ENCODE results near the gene UMAD1.

The UMAD1 gene

GRCh38 chr7:7695111-7695817, 54.7 kb downstream of the UMAD1 start:
- no peak for DNase-seq

GRCh38 chr7:7696458-7697119, 56.0 kb downstream of the UMAD1 start:
- DNase-seq = no peak

- DNase-seq = no peak
These were observed 58.4 kb downstream of the UMAD1 start for GRCh38 chr7:7698930-7699329.

GRCh38 chr7:7699380-7699779, 58.8 kb downstream of the UMAD1 start:
- DNase-seq = no peak

- no peak for DNase-seq
These were observed 59.4 kb downstream of the UMAD1 start for GRCh38 chr7:7699970-7700369.

- DNase-seq = no peak
These were observed 61.0 kb downstream of the UMAD1 start for GRCh38 chr7:7701527-7701926.

GRCh38 chr7:7702826-7703225, 62.3 kb downstream of the UMAD1 start:
- DNase-seq = no peak

GRCh38 chr7:7703427-7703826, 62.9 kb downstream of the UMAD1 start:
- DNase-seq = no peak

GRCh38 chr7:7704867-7705266, 64.3 kb downstream of the UMAD1 start:
- DNase-seq = no peak

- DNase-seq = no peak
These were observed 64.8 kb downstream of the UMAD1 start for GRCh38 chr7:7705318-7705717.

GRCh38 chr7:7706101-7706511, 65.6 kb downstream of the UMAD1 start:
- no peak for DNase-seq

- DNase-seq = no peak
These were observed 66.1 kb downstream of the UMAD1 start for GRCh38 chr7:7706556-7707172.

GRCh38 chr7:7707246-7707645, 66.7 kb downstream of the UMAD1 start:
- DNase-seq = no peak

GRCh38 chr7:7707806-7708205, 67.3 kb downstream of the UMAD1 start:
- no peak for DNase-seq

- DNase-seq = no peak
These were observed 68.7 kb downstream of the UMAD1 start for GRCh38 chr7:7709291-7709690.

GRCh38 chr7:7710469-7710868, 69.9 kb downstream of the UMAD1 start:
- DNase-seq = no peak

GRCh38 chr7:7713730-7714129, 73.2 kb downstream of the UMAD1 start:
- DNase-seq = no peak

GRCh38 chr7:7718492-7718891, 77.9 kb downstream of the UMAD1 start, which contains the start of gene RPA3:
Gene RPA3, minus strand, starts transcription at chr7:7718607. Its CDS starts 78,189 bp downstream, at chr7:7640418.
- DNase-seq = peak; percentile 18

- peak; percentile 54 for DNase-seq
These were observed 78.7 kb downstream of the UMAD1 start for GRCh38 chr7:7719236-7719635.

- DNase-seq = no peak
These were observed 79.6 kb downstream of the UMAD1 start for GRCh38 chr7:7720193-7720592.

- no peak for DNase-seq
These were observed 80.4 kb downstream of the UMAD1 start for GRCh38 chr7:7720750-7721621.

GRCh38 chr7:7731732-7732131, 91.2 kb downstream of the UMAD1 start:
- DNase-seq = no peak

- no peak for DNase-seq
These were observed 92.2 kb downstream of the UMAD1 start for GRCh38 chr7:7732621-7733281.
